NCI-H2196 (cell line): ENCODE results near the gene A2ML1.
A peak's percentile ranks its signal among the peaks of the same experiment; 100 is the strongest.
"Not testable (repeated sequence)": the region's sequence is repeated elsewhere in the genome, so short reads cannot be mapped to it uniquely, and the experiment has no call there.

ENCODE experiments used
- DNase-seq: peaks from one replicate; lab custom pipeline; 2025; ENCODE audit not compliant: unreplicated experiment; lab: John Stamatoyannopoulos, UW

Gene A2ML1

DNA sequence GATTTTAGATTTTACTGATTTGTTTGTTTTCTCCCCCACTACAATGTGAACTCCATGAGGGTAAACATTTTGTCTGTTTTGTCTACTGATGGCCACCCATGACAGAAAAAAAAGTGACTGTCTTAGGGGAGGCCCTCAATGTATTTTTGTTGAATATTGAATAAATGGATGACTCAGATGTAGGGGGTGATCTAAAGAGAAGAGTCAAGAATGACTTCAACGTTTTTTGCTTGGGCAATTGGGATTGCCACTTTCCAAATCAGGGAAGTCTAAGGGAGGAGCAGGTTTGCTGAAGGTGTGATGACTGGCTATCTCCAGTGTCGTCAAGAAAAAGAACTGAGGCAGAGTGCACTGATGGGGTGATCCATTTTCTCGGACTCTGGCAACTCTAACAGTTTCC is 81.2 kb downstream of the A2ML1 start:
- no peak for DNase-seq

DNA sequence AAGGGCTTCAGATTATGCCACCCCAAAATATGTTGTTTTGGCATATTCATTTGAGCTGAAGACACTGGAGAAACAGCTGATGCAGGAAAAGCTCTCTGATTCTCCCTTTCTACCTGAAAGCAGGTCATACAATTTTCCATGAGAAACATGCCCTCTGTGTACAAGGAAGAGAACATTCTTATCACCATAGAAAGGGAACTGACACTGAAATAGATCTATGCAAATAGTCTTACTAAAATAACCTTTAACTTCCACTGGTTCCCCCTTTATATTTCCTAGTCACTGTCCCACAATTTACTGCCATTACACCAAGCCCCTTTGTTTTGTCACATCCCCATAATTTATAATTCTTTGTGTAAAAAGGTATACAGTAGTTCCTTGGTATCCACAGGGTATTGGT is 82.2 kb downstream of the A2ML1 start:
- no peak for DNase-seq

GRCh38 chr12:8905546-8905945 is 83.1 kb downstream of the A2ML1 start:
- no peak for DNase-seq

DNA sequence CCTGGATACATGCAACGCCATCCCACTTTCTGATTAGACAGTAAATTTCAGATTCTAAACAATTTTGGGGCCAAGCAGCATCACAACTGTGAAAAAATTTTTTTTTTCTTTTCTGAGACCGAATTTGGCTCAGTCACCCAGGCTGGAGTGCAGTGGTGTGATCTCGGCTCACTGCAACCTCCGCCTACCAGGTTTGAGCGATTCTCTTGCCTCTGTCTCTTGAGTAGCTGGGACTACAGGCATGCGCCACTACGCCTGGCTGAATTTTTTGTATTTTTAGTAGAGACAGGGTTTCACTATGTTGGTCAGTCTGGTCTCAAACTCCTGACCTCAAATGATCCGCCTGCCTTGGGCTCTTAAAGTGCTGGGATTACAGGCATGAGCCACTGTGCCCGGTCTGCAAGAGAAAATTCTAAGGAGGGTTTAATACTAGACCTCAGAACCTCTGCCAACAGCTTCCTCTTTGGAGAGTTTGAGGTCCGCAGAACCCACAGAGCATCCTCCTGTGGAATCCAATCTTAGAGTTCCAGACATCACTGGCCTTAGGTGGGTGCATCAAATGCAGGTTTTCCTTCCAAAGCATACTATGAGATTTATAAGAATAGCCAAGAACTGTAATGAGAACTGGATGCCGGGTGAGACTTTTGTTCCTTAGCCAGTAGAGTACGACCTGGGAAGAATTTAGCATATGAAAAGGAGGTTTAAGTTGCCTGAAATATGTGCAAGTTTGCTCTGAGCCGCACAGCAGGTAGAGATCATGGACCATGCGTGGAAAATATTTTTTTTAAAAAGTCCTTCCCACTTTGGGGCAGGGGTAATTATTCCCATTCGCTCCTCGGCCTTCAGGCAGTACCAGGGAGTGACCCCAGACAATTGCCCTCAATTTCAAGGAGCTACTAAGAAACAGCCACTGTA is 84.1 kb downstream of the A2ML1 start:
- no peak for DNase-seq

- no peak for DNase-seq
These were observed 85.1 kb downstream of the A2ML1 start for GRCh38 chr12:8907513-8907912.

DNA sequence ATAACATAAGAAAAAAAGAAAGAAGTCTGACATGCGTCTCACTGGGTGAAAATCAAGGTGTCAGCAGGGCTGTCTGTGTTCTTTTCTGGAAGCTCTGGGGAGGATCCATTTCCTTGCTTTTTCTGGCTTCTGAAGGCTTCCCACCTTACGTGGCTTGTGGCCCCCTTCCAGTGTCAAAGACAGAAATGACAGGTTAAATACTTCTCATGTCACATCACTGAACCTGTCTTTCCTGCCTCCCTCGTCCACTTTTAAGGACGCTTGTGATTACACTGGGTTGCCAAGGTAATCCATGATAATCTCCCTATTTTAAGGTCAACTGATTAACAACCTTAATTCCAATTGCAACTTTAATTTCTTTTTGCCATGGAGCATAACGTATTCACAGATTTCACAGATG is 87.3 kb downstream of the A2ML1 start:
- no peak for DNase-seq

GRCh38 chr12:8911606-8912268 is 89.3 kb downstream of the A2ML1 start:
- no peak for DNase-seq

DNA sequence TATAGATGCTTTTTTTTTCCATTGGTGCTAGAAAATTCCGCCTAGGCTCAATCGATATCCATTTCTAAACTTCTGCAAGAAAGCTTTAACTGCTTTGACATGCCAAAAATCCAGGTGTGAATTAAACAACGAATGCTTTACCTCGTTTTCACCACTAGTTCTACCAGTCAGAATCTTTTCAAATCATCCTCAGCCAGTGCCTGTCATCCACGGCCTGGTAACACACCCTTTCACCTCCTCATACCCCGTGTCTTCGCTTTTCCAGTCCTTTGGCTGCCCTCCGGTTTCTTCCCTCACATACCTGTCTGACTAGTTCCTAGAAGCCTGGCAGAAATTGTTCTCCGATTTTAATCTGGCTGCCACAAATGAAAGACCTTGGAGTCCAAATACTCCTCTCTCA is 90.5 kb downstream of the A2ML1 start:
- DNase-seq: no peak

DNA sequence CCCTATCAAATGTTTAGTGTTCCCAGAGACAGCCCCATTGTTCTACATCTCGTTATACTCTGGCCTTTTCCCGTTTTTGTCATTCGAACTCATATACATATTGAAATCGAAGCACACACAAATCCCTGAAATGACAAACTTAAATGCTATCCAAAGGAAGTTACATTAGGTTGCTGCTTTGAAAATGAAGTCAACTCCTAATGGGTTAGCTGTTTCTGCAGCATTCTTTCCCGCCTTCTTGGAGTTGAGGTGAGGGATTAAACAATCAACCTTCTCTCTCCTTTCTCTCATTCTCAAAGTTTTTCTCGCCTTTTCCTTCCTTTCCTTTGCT is 91.2 kb downstream of the A2ML1 start:
- DNase-seq: no peak

GRCh38 chr12:8914033-8914715 is 91.8 kb downstream of the A2ML1 start, which contains the start of gene PHC1:
PHC1 (plus strand) TSS chr12:8914509; CDS start chr12:8917678, 3,169 bp downstream.
- peak; percentile 61 for DNase-seq

DNA sequence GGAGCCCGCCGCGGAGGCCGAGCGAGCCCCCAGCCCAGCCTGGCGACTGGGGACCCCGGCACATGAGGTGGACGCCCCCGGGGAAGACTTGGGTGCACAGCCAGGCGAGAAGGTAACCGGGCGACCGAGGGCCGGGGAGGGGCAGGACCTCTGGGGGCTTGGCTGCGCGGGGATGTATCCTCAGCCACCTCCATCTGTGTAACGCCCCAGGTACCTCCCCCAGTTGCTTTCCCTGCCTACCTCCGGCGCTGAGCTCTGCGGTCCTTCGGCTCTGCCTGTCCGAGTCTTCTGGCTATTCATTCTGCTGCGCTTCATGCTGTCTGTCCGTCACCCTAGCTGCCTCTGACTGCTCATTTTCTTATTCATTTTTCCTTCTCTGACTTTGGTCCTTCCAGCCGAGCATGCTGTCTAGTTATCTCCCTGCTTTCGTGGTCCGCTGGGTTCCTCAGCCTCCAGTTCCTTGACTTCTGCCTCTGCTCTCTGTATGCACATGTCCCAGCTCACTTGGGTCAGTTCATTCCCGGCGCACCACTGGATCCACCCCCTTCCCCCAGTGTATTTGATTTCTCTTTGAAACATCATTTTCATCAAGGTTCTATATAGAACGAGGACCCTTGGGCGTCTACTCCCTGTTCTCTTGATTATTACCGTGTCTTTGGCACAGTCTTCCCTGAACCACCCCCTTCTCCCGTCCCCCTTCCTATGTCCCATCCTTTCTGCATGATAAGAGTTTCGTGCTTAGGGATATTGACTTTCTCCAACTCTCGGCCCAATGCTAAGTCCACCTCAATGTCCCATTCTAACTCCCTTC is 92.5 kb downstream of the A2ML1 start:
- DNase-seq: peak; percentile 6

DNA sequence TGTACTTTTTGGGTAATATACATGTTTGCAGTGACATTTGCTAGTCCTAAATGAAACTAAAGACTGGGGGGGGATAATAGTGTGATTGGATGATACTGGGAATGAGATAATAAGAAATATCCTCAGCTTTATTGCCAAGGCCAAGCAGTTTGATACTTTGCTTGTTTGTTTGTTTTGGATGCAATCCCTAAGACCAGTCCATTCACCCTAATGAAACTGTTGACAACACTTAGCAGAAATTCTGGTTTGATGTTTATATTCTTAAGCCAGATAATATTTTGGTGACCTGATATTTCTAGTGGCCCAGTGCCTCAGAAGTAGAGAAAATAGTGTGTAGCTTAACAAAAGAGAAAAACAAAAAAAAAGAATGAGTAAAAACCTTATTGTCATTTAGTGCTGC is 93.7 kb downstream of the A2ML1 start:
- DNase-seq: no peak

DNA sequence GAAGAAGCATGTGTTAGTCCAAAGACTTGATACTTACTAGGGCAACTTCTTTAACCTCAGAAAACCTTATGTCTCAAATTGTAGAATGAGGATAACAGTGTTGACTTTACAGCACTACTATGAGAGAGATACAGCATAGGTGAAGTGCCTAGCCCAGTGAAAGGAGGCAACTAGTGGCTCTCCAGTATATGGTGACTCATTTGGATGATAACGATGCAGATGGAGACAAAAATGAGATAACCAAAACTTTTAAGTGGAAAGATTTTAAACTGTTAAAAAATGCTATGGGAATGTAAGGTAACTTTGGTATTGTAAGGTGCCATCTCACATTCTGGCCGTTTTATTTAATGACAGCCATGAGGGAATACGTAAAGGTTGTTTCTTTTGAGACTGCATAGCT is 94.6 kb downstream of the A2ML1 start:
- no peak for DNase-seq

GRCh38 chr12:8917751-8918150 is 95.3 kb downstream of the A2ML1 start:
- no peak for DNase-seq

GRCh38 chr12:8919643-8920042 is 97.2 kb downstream of the A2ML1 start:
- not testable (repeated sequence) for DNase-seq

DNA sequence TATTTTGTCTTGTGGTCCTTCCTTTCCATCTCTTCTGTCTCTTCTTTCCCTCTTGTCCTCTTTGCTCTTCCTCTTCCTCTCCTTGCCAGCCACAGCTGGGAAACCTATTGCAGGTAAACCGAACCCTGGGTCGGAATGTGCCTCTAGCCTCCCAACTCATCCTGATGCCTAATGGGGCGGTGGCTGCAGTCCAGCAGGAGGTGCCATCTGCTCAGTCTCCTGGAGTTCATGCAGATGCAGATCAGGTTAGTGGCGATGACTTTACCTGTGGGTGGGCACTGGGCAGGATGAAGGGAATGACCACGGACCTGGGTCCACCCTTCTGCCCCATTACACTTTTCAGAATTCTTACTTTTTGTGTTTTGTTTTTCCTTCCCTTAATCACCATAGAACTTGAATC is 100.1 kb downstream of the A2ML1 start:
- DNase-seq: no peak
